Esophagus squamous epithelium (tissue), 4 donors: ENCODE results near the gene GNPTG.

Experiments
- POLR2A ChIP-seq, 4 donors: fragments of 450-650 bp; IDR thresholded peaks; one replicate each; pipeline ENCODE4 v1.6.1; 2017; ENCODE audit warnings: antibody characterized with exemption in 4 of 4, mild to moderate bottlenecking in 4 of 4, moderate library complexity in 3 of 4
- TF ChIP-seq, protein P1 (sequence below), 6 experiments: fragments of 450-650 bp in 4 of 6; fragments of 200-600 bp in 2 of 6; sonication (generic) in 2 of 6; IDR thresholded peaks; one replicate each; pipeline ENCODE4 v1.5.1; 2016 to 2019; ENCODE audit warnings: antibody characterized with exemption in 6 of 6, mild to moderate bottlenecking in 4 of 6, moderate library complexity in 4 of 6

DNA sequence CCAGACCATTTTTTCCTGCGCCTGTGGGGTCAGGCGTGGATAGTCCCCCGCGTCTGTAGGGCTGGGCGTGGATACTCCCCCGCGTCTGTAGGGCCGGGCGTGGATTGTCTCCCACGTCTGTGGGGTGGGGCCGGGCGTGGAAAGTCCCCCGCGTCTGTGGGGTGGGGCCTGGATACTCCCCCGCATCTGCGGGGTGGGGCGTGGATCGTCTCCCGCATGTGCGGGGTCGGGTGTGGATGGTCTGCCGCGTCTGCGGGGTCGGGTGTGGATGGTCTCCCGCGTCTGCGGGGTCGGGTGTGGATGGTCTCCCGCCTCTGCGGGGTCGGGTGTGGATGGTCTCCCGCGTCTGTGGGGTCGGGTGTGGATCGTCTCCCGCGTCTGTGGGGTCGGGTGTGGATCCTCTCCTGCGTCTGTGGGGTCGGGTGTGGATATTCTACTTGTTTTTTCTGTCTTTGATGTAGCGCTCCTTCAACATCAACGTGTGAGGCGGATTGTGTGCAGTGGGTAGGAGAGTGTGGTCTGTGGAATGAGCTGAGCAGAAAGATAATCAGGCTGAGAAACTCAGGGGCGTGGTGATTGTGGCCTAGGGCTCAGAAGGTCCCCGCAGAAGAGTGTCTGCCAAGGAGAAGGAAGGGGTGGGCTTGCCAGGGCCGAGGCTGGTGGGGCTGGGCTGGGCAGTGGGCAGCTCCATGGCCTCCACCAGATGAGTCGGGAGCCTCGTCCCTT is 3.2 kb downstream of the GNPTG start:
- no peak for TF ChIP-seq POLR2A (IDR thresholded peaks at IDR 0.05)
- TF ChIP-seq, protein P1, sequence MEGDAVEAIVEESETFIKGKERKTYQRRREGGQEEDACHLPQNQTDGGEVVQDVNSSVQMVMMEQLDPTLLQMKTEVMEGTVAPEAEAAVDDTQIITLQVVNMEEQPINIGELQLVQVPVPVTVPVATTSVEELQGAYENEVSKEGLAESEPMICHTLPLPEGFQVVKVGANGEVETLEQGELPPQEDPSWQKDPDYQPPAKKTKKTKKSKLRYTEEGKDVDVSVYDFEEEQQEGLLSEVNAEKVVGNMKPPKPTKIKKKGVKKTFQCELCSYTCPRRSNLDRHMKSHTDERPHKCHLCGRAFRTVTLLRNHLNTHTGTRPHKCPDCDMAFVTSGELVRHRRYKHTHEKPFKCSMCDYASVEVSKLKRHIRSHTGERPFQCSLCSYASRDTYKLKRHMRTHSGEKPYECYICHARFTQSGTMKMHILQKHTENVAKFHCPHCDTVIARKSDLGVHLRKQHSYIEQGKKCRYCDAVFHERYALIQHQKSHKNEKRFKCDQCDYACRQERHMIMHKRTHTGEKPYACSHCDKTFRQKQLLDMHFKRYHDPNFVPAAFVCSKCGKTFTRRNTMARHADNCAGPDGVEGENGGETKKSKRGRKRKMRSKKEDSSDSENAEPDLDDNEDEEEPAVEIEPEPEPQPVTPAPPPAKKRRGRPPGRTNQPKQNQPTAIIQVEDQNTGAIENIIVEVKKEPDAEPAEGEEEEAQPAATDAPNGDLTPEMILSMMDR (IDR thresholded peaks at IDR 0.05): no peak
